OCI-LY1 (cell line): ENCODE results near the gene MCCD1.
A peak's percentile ranks its signal among the peaks of the same experiment; 100 is the strongest.

Experiments
- H2AFZ ChIP-seq: fragments of 200-600 bp; sonication (generic), shearing (Covaris generic); 2 replicates; pipeline ENCODE4 v1.6.0; 2014; ENCODE audit warnings: antibody characterized with exemption, mild to moderate bottlenecking, low read length
- H3F3A ChIP-seq: fragments of 200-600 bp; sonication (generic), shearing (Covaris generic); 2 replicates; pipeline ENCODE4 v1.6.0; 2014; ENCODE audit warnings: mild to moderate bottlenecking, antibody characterized with exemption, low read length, moderate library complexity; ENCODE audit not compliant: insufficient read depth
- H3K27ac ChIP-seq: fragments of 200-600 bp; sonication (generic); 2 replicates; pipeline ENCODE4 v1.5.1; 2014; ENCODE audit warnings: low read length, mixed run types, mild to moderate bottlenecking, low read depth; ENCODE audit not compliant: poor library complexity, severe bottlenecking
- H3K27me3 ChIP-seq: fragments of 200-600 bp; sonication (generic); 2 replicates; pipeline ENCODE4 v1.6.0; 2014; ENCODE audit warnings: antibody characterized with exemption, mild to moderate bottlenecking, low read length, moderate library complexity; ENCODE audit not compliant: insufficient read depth
- H3K36me3 ChIP-seq: fragments of 200-600 bp; sonication (generic); 2 replicates; pipeline ENCODE4 v1.6.1; 2014; ENCODE audit warnings: mild to moderate bottlenecking, antibody characterized with exemption, low read length, moderate library complexity, mixed read lengths; ENCODE audit not compliant: insufficient read depth
- H3K4me1 ChIP-seq: fragments of 200-600 bp; sonication (generic); 2 replicates; pipeline ENCODE4 v1.5.1; 2014; ENCODE audit warnings: mild to moderate bottlenecking, low read length, moderate library complexity; ENCODE audit not compliant: insufficient read depth, severe bottlenecking
- H3K4me2 ChIP-seq: fragments of 200-600 bp; sonication (generic), shearing (Covaris generic); 2 replicates; pipeline ENCODE4 v1.6.1; 2014; ENCODE audit warnings: low read length
- H3K4me3 ChIP-seq: fragments of 200-600 bp; sonication (generic); 2 replicates; pipeline ENCODE4 v1.5.1; 2014; ENCODE audit warnings: low read length, low read depth, mild to moderate bottlenecking, mixed read lengths; ENCODE audit not compliant: poor library complexity, severe bottlenecking
- H3K79me2 ChIP-seq: fragments of 200-600 bp; shearing (Covaris generic); 2 replicates; pipeline ENCODE4 v1.6.1; 2016; ENCODE audit warnings: mixed run types, low read length, mixed read lengths; ENCODE audit not compliant: insufficient read depth
- H3K9ac ChIP-seq: fragments of 200-600 bp; sonication (generic), shearing (Covaris generic); 2 replicates; pipeline ENCODE4 v1.6.1; 2014; ENCODE audit warnings: mild to moderate bottlenecking, low read length, mixed read lengths
- H3K9me2 ChIP-seq: fragments of 200-600 bp; sonication (generic), shearing (Covaris generic); 2 replicates; pipeline ENCODE4 v1.6.1; 2014; ENCODE audit warnings: low read depth, mild to moderate bottlenecking, low read length, mixed read lengths
- H3K9me3 ChIP-seq: fragments of 200-600 bp; shearing (Covaris generic); 2 replicates; pipeline ENCODE4 v1.6.1; 2014; ENCODE audit warnings: low read length, mixed read lengths
- H4K20me1 ChIP-seq: fragments of 200-600 bp; sonication (generic), shearing (Covaris generic); 2 replicates; pipeline ENCODE4 v1.6.0; 2016; ENCODE audit warnings: mild to moderate bottlenecking, low read length; ENCODE audit not compliant: insufficient read depth
- CTCF ChIP-seq: fragments of 200-600 bp; sonication (generic), shearing (Covaris generic); IDR thresholded peaks from 2 replicates; pipeline ENCODE4 v1.5.1; 2017; ENCODE audit warnings: mild to moderate bottlenecking, antibody characterized with exemption, low read length, moderate library complexity, mixed read lengths
- EZH2 ChIP-seq: fragments of 200-600 bp; sonication (generic), shearing (Covaris generic); IDR thresholded peaks from 2 replicates; pipeline ENCODE4 v1.8.0; 2017; ENCODE audit warnings: borderline replicate concordance, mixed run types, mild to moderate bottlenecking, antibody characterized with exemption, low read length, moderate library complexity, mixed read lengths

MCCD1 gene

GRCh38 chr6:31559958-31560696 is 31.4 kb downstream of the MCCD1 start:
- Histone ChIP-seq H3F3A (peaks cover 16% of the 10 kb centered on the region; the same call in 1 of the 2 replicates), H3K9ac (peak overlapping the region; percentile 48), H2AFZ (no peak overlapping the region), H3K36me3 (peaks cover 14% of the 10 kb centered on the region), H3K79me2 (no peaks in the 10 kb centered on the region), H3K4me3 (peak overlapping the region; percentile 27), H3K4me2 (peak overlapping the region; percentile 56), H3K9me3 (no peaks in the 10 kb centered on the region), H3K9me2 (no peaks in the 10 kb centered on the region), H3K27me3 (no peaks in the 10 kb centered on the region), H3K27ac (peak overlapping the region; percentile 94), H3K4me1 (peaks cover 59% of the 10 kb centered on the region), H4K20me1 (no peaks in the 10 kb centered on the region)
- TF ChIP-seq CTCF (no peak), EZH2 (no peak)

- Histone ChIP-seq H3K9me3 (no peaks in the 10 kb centered on the region), H3K9ac (peak overlapping the region; percentile 48; the same call in 1 of the 2 replicates), H3K79me2 (no peaks in the 10 kb centered on the region), H4K20me1 (no peaks in the 10 kb centered on the region), H3F3A (peaks cover 16% of the 10 kb centered on the region; the same call in 1 of the 2 replicates), H2AFZ (no peak overlapping the region), H3K4me3 (no peak overlapping the region), H3K36me3 (peaks cover 14% of the 10 kb centered on the region), H3K27ac (peak overlapping the region; percentile 94), H3K27me3 (no peaks in the 10 kb centered on the region), H3K4me1 (peaks cover 59% of the 10 kb centered on the region), H3K9me2 (no peaks in the 10 kb centered on the region), H3K4me2 (peak overlapping the region; percentile 56)
- TF ChIP-seq EZH2 (no peak), CTCF (no peak)
Measured at GRCh38 chr6:31560697-31561058, 31.9 kb downstream of the MCCD1 start.

GRCh38 chr6:31567531-31568370 is 39.0 kb downstream of the MCCD1 start:
- H3K9me2 ChIP-seq: no peaks in the 10 kb centered on the region
- H3K4me2 ChIP-seq: no peak overlapping the region
- H3K9ac ChIP-seq: no peak overlapping the region
- H3K27me3 ChIP-seq: no peaks in the 10 kb centered on the region
- no peaks in the 10 kb centered on the region for H3K79me2 ChIP-seq
- H3K9me3 ChIP-seq: no peaks in the 10 kb centered on the region
- no peak overlapping the region for H2AFZ ChIP-seq
- TF ChIP-seq CTCF (no peak), EZH2 (no peak)
- no peak overlapping the region for H3K4me3 ChIP-seq
- H3K27ac ChIP-seq: no peak overlapping the region
- H3F3A ChIP-seq: no peaks in the 10 kb centered on the region
- peaks cover 43% of the 10 kb centered on the region for H3K4me1 ChIP-seq
- no peaks in the 10 kb centered on the region for H4K20me1 ChIP-seq
- H3K36me3 ChIP-seq: no peaks in the 10 kb centered on the region
